Neural cell (in vitro differentiated cells): Measurements from ENCODE around the gene ING4. TPM values are rescaled to one million over a fixed set of nuclear protein-coding genes. Genes with fewer than 3 reads are reported as not detected.

Experiments
- H2AFZ ChIP-seq: fragments of 200-600, 300-800 bp; sonication (generic), shearing (Covaris generic); 2 replicates; pipeline ENCODE4 v1.6.0; 2014; ENCODE audit warnings: low read depth, mild to moderate bottlenecking, antibody characterized with exemption, low read length, moderate library complexity
- H3F3A ChIP-seq: fragments of 200-600 bp; shearing (Covaris generic); 2 replicates; pipeline ENCODE4 v1.6.1; 2016; ENCODE audit warnings: mild to moderate bottlenecking, moderate library complexity, mixed read lengths, antibody characterized with exemption, low read length; ENCODE audit not compliant: insufficient read depth, poor library complexity, severe bottlenecking
- H3K27ac ChIP-seq: fragments of 200-600, 300-800 bp; sonication (generic), shearing (Covaris generic); 2 replicates; pipeline ENCODE4 v1.5.1; 2014; ENCODE audit warnings: mild to moderate bottlenecking, low read length, moderate library complexity
- H3K27me3 ChIP-seq: fragments of 300-800, 200-600 bp; sonication (generic), shearing (Covaris generic); 2 replicates; pipeline ENCODE4 v1.6.0; 2014; ENCODE audit warnings: mild to moderate bottlenecking, low read depth, low read length, moderate library complexity; ENCODE audit not compliant: insufficient read depth
- H3K36me3 ChIP-seq: fragments of 300-800, 200-600 bp; sonication (generic), shearing (Covaris generic); 2 replicates; pipeline ENCODE4 v1.5.1; 2014; ENCODE audit warnings: mild to moderate bottlenecking, antibody characterized with exemption, low read length, moderate library complexity; ENCODE audit not compliant: insufficient read depth
- H3K4me2 ChIP-seq: fragments of 300-800, 200-600 bp; sonication (generic), shearing (Covaris generic); 2 replicates; pipeline ENCODE4 v1.6.0; 2014; ENCODE audit warnings: mild to moderate bottlenecking, low read length
- H3K4me3 ChIP-seq: fragments of 300-800, 200-600 bp; sonication (generic), shearing (Covaris generic); 2 replicates; pipeline ENCODE4 v1.5.1; 2014; ENCODE audit warnings: mild to moderate bottlenecking, low read length, moderate library complexity
- H3K79me2 ChIP-seq: fragments of 200-600 bp; shearing (Covaris generic); replicated peaks from 2 replicates; pipeline ENCODE4 v1.6.0; 2014; ENCODE audit warnings: mild to moderate bottlenecking, low read length, moderate library complexity; ENCODE audit not compliant: insufficient read depth
- H3K9ac ChIP-seq: fragments of 300-800, 200-600 bp; sonication (generic), shearing (Covaris generic); 2 replicates; pipeline ENCODE4 v1.6.1; 2016; ENCODE audit warnings: mild to moderate bottlenecking, low read length, mixed read lengths
- H3K9me2 ChIP-seq: fragments of 200-600 bp; shearing (Covaris generic); 2 replicates; pipeline ENCODE4 v1.6.1; 2016; ENCODE audit warnings: mild to moderate bottlenecking, low read length, mixed read lengths; ENCODE audit not compliant: insufficient read depth
- H3K9me3 ChIP-seq: fragments of 200-600, 300-800 bp; sonication (generic), shearing (Covaris generic); 2 replicates; pipeline ENCODE4 v1.6.1; 2016; ENCODE audit warnings: mild to moderate bottlenecking, mixed run types, low read length, moderate library complexity, mixed read lengths
- H4K20me1 ChIP-seq: fragments of 200-600 bp; shearing (Covaris generic); 2 replicates; pipeline ENCODE4 v1.6.1; 2016; ENCODE audit warnings: mild to moderate bottlenecking, mixed run types; ENCODE audit not compliant: insufficient read depth
- EP300 ChIP-seq: fragments of 450-650 bp; conservative IDR thresholded peaks from 2 replicates; pipeline ENCODE4 v1.6.1; 2014; ENCODE audit warnings: antibody characterized with exemption, mild to moderate bottlenecking, moderate library complexity; ENCODE audit not compliant: poor library complexity, severe bottlenecking
- EZH2 ChIP-seq: fragments of 200-600, 300-800 bp; shearing (Covaris generic), sonication (generic); IDR thresholded peaks from 2 replicates; pipeline ENCODE4 v1.6.1; 2014; ENCODE audit warnings: antibody characterized with exemption, low read length, borderline replicate concordance, mild to moderate bottlenecking; ENCODE audit not compliant: insufficient read depth, poor library complexity, severe bottlenecking
- MXI1 ChIP-seq: fragments of 450-650 bp; conservative IDR thresholded peaks from 2 replicates; pipeline ENCODE4 v1.6.1; 2014; ENCODE audit warnings: antibody characterized with exemption, mild to moderate bottlenecking; ENCODE audit not compliant: poor library complexity, severe bottlenecking
- POLR2AphosphoS5 ChIP-seq: IDR thresholded peaks from 2 replicates; pipeline ENCODE4 v1.6.1; 2012
- RAD21 ChIP-seq: fragments of 450-650 bp; conservative IDR thresholded peaks from 2 replicates; pipeline ENCODE4 v1.6.1; 2014; ENCODE audit warnings: antibody characterized with exemption, mild to moderate bottlenecking, moderate library complexity
- REST ChIP-seq: IDR thresholded peaks from 2 replicates; pipeline ENCODE4 v1.6.1; 2012; ENCODE audit warnings: borderline replicate concordance
- SMC3 ChIP-seq: fragments of 450-650 bp; conservative IDR thresholded peaks from 2 replicates; pipeline ENCODE4 v1.6.1; 2014; ENCODE audit warnings: antibody characterized with exemption, mild to moderate bottlenecking, moderate library complexity; ENCODE audit not compliant: poor library complexity
- TAF1 ChIP-seq: IDR thresholded peaks from 2 replicates; pipeline ENCODE4 v1.6.1; 2012; ENCODE audit warnings: low read depth
- polyA plus RNA-seq: library from polyadenylated mRNA; depleted of rRNA; stranded (reverse); fragments of >200 nt; gene quantifications from 2 replicates; pipeline ENCODE4 v1.2.3, GENCODE V29; 2014
- TF ChIP-seq, protein P1 (sequence below): fragments of 450-650 bp; IDR thresholded peaks from 2 replicates; pipeline ENCODE4 v1.5.1; 2014; ENCODE audit warnings: antibody characterized with exemption, mild to moderate bottlenecking, moderate library complexity; ENCODE audit not compliant: poor library complexity, severe bottlenecking

Gene ING4
- polyA plus RNA-seq, 1 donor from 2014 or later: 540 TPM

GRCh38 chr12:6639151-6639801 is 23.6 kb downstream of the ING4 start:
- Histone ChIP-seq H3K27me3 (no peaks in the 10 kb centered on the region), H2AFZ (no peak overlapping the region), H3F3A (no peaks in the 10 kb centered on the region), H3K4me2 (no peak overlapping the region), H3K9me3 (no peaks in the 10 kb centered on the region), H3K9ac (no peak overlapping the region), H3K9me2 (no peaks in the 10 kb centered on the region), H3K79me2 (no peaks in the 10 kb centered on the region), H4K20me1 (no peaks in the 10 kb centered on the region), H3K36me3 (no peaks in the 10 kb centered on the region), H3K4me3 (no peak overlapping the region), H3K27ac (no peak overlapping the region)
- TF ChIP-seq SMC3 (no peak), MXI1 (no peak), TAF1 (no peak), EZH2 (no peak), EP300 (no peak)

DNA sequence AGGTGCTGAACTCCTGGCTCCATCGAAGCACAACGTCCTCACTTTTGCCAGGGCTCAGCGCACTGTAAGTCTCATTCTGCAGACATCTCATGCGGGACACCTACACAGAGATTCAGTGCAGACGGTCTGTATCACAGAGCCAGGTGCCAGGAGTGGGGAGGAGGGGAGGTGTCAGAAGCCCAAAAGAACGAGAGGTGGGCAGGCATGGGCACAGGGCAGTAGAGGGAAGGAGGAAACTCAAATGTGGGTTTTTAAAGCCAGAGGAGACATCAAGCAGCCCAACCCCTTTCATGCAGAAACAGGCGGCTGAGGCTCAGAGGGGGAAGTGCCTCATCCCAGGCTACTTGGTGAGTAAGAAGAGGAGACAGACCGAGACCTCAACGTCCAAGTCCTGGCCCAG is 24.6 kb downstream of the ING4 start:
- Histone ChIP-seq H3F3A (no peaks in the 10 kb centered on the region), H3K27ac (no peak overlapping the region), H3K27me3 (no peaks in the 10 kb centered on the region), H3K4me2 (no peak overlapping the region), H3K9ac (no peak overlapping the region), H3K4me3 (no peak overlapping the region), H3K9me2 (no peaks in the 10 kb centered on the region), H3K36me3 (no peaks in the 10 kb centered on the region), H2AFZ (no peak overlapping the region), H3K9me3 (no peaks in the 10 kb centered on the region), H3K79me2 (no peaks in the 10 kb centered on the region), H4K20me1 (no peaks in the 10 kb centered on the region)
- no peak for TF ChIP-seq REST
- no peak for TF ChIP-seq RAD21
- no peak for TF ChIP-seq EZH2
- TF ChIP-seq TAF1: no peak
- TF ChIP-seq POLR2AphosphoS5: no peak

- no peaks in the 10 kb centered on the region for H3K36me3 ChIP-seq
- H3F3A ChIP-seq: no peaks in the 10 kb centered on the region
- no peaks in the 10 kb centered on the region for H3K9me2 ChIP-seq
- H3K9me3 ChIP-seq: no peaks in the 10 kb centered on the region
- no peak for TF ChIP-seq REST
- no peak for TF ChIP-seq RAD21
- TF ChIP-seq MXI1: no peak
- no peak for TF ChIP-seq EP300
- no peak for TF ChIP-seq POLR2AphosphoS5
- TF ChIP-seq SMC3: no peak
- no peak for TF ChIP-seq EZH2
- TF ChIP-seq TAF1: no peak
- TF ChIP-seq, protein P1, sequence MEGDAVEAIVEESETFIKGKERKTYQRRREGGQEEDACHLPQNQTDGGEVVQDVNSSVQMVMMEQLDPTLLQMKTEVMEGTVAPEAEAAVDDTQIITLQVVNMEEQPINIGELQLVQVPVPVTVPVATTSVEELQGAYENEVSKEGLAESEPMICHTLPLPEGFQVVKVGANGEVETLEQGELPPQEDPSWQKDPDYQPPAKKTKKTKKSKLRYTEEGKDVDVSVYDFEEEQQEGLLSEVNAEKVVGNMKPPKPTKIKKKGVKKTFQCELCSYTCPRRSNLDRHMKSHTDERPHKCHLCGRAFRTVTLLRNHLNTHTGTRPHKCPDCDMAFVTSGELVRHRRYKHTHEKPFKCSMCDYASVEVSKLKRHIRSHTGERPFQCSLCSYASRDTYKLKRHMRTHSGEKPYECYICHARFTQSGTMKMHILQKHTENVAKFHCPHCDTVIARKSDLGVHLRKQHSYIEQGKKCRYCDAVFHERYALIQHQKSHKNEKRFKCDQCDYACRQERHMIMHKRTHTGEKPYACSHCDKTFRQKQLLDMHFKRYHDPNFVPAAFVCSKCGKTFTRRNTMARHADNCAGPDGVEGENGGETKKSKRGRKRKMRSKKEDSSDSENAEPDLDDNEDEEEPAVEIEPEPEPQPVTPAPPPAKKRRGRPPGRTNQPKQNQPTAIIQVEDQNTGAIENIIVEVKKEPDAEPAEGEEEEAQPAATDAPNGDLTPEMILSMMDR: no peak
- H4K20me1 ChIP-seq: no peaks in the 10 kb centered on the region
- H3K4me2 ChIP-seq: no peak within 1 kb of the TSS
- H3K4me3 ChIP-seq: no peak within 1 kb of the TSS
- H3K27ac ChIP-seq: no peak within 1 kb of the TSS
- no peak within 1 kb of the TSS for H2AFZ ChIP-seq
- no peak within 1 kb of the TSS for H3K9ac ChIP-seq
- no peaks in the 10 kb centered on the region for H3K27me3 ChIP-seq
- no peaks in the 10 kb centered on the region for H3K79me2 ChIP-seq
Observed at GRCh38 chr12:6635856-6636531, 26.9 kb downstream of the ING4 start, which contains the start of gene LPAR5. Gene LPAR5 (minus strand): TSS chr12:6635959. CDS start chr12:6621248, 14,711 bp downstream.
